Stimulated activated naive CD4-positive, alpha-beta T cell (primary cell): Measurements from ENCODE around the gene CC2D1A.

ENCODE experiments used
- DNase-seq, 6 experiments: peaks; one replicate each; lab custom pipeline; 2025; lab: John Stamatoyannopoulos, UW

Gene CC2D1A

GRCh38 chr19:13905634-13906520, at the start of gene CC2D1A, which contains the start of gene BRME1:
TSS of gene CC2D1A (plus strand) at chr19:13906201. CDS start at chr19:13906442, 241 bp downstream.
TSS of gene BRME1 (minus strand) at chr19:13906117. CDS start at chr19:13904892, 1,225 bp downstream.
- DNase-seq, result peak; percentile 79 to 91 (median 90)

GRCh38 chr19:13856497-13856896, 49.5 kb upstream of the CC2D1A start:
- DNase-seq, result no peak

DNA sequence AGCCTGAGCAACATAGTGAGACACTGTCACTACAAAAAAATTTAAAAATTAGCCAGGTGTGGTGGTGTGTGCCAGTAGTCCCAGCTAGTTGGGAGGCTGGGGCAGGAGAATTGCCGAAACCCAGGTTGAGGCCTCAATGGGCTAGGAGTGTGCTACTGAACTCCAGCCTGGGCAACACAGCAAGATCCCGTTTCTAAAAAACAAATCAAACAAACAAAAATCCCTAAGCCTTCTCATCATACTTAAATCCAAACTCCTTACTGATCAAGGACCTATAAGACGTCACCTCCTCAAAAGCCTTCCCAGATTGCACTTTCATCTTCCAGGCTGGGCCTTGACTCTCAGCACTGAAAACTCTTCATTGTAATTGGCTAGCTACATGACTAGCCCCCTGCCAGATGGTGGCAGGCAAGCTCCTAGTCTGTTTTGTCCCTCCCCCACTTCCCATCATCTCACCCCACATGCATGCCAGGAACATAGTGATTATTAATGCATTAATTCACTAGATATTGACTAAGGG, 46.6 kb upstream of the CC2D1A start:
- DNase-seq, result no peak

GRCh38 chr19:13860679-13861391, 45.2 kb upstream of the CC2D1A start:
- no peak for DNase-seq

- DNase-seq, result no peak
Observed at GRCh38 chr19:13861392-13861713, 44.6 kb upstream of the CC2D1A start.

DNA sequence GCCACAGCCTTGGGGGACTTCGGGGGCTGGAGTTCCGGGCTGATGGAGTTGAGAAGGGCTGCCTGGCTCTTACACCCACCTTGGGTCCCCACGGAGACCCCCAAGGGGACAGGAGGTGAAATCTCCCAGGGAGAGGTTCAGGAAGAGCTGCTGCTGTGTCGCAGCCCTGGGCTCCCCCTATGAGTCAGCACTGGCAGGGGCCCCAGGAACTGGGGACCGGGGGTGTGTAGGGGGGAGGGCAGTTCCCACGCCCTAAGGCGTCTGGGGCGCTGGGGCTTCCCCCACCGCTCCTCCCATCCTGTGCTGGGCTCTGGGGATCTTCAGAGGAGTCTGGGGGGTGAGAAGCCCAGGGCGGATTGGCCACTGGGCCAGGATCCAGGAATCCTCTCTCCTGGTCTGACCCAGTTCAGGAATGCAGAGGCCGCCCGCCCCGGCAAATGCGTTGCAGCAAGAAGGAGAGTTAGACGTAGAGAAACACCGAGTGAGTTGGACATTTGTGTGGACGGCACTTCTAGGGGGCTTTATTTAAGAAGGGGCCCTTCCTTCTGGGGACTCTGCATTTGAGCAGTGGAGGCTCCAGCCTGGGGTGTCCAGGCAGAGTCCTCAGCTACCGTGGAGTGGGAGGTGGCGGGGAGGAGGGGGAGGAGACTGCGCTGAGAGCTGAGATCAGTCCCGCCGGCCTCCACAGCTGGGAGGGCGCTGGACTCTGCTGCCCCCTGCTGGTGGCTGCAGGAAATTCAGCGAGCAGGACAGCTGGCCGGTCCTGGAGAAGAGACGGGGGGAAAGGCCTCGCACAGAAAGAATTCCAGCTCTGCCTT, 44.1 kb upstream of the CC2D1A start:
- DNase-seq, result peak; percentile 68 to 88 (median 82)

DNA sequence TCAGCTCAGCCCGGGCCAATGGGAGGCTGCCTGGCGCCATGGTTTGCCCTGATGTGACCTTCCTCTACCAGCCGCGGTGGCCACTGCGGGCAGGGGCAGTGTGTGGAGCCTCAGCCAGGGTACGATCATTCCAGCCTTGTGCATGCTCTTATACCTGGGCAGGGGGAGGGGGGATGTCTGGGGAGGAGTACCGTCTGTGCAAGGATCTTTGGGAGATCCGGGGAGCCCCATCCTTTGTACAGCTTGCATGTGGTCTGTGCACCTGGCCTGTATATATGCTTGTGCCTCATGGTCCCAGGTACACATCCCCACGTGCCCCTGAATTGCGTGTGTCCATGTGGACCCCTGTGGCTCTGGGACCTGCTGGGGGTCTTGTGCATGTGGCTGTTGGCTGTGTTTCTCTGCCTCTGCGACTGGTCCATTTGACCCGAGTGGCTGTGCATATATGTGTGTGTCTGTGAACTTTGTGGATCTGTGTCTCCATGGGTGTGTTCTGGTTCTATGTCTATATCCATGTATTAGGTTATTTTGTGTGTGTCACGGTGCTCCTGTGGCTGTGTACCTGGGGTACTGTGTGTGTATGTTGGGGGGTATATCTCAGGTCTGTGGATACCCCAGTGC, 41.8 kb upstream of the CC2D1A start:
- DNase-seq, result peak in 1 of 6 experiments; percentile 22

- DNase-seq, result peak in 1 of 6 experiments; percentile 15
Observed at GRCh38 chr19:13864667-13865570, 41.1 kb upstream of the CC2D1A start.

GRCh38 chr19:13865571-13866462, 40.2 kb upstream of the CC2D1A start:
- no peak for DNase-seq

DNA sequence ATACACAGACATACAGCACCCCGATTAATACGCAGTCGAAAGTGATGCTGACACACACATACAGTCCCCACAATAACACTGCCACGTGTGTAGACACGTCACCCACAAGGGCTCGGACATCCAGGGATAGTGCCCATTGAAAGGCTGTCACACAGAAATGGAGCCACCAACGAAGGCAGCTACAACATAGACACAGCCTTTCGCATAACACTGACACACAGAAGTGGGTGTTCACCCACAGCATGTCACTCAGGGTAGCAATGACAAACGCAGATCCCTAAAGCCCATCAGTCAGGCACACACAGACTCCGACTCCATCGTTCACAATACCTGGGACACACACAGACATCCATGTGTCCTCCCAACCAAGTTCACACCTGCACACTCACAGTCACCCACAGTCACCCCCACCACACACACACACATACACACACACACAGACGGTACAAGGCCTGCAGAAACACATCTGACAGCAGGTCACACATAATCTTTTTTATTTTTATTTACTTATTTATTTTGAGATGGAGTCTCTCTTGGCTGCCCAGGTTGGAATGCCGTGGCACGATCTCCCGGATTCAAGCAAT, 39.4 kb upstream of the CC2D1A start:
- peak in 1 of 6 experiments; percentile 6 for DNase-seq

DNA sequence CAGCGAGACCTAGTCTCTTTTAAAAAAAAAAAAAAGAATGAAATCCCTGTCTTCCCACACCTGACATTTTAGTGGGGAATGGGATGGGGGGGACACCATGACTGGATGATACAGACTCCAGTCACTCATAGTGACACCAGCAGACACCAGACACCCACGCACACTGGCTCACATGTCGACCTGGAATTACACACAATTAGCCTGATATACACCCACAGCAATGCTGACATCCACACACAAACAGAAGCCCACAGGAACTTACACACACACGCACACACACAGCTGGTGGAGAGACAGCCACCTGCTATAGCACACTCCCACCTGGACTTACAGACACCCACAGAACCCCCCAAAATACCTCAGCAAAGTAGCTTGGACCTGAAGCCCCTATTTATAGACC, 37.3 kb upstream of the CC2D1A start:
- no peak for DNase-seq

GRCh38 chr19:13869281-13869680, 36.7 kb upstream of the CC2D1A start:
- DNase-seq, result no peak

- no peak for DNase-seq
Observed at GRCh38 chr19:13870873-13871272, 35.1 kb upstream of the CC2D1A start.

- DNase-seq, result no peak
Observed at GRCh38 chr19:13872339-13872694, 33.7 kb upstream of the CC2D1A start.

DNA sequence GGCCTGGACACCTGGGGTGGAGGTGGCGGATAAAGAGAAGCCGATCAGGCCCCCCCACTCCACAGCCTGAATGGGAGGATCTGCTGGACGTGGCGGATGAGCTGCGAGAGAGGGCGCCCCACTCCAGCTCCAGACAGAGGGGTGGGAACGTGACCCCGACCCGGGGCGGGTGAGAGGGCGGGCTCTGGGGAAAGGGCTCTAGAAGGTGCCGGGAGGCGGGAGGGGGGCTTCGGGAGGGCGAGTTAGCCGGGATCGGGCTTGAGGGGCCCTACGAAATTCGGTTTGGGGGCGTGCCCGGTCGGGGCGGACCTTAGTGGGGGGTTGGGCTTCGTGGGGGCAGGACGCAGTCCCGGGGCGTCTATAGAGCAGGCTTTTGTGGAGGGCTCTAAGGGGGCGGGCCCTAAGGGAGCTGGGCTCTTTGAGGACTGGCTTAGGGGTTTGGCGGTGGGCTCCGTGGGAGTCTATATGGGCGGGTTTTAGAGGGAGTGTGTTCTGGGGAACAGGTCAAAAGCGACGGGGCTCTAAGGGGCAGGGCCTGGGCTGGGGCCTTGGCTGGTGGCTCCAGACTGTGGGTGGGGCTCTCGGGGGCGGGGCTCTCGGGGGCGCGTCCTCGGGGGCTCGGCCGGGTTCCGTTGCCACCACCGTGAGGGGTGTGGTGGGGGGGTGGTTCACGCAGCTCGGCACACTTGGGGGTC, 33.2 kb upstream of the CC2D1A start:
- peak in 4 of 6 experiments; percentile 19 to 43 (median 30) for DNase-seq

GRCh38 chr19:13873834-13874515, 32.0 kb upstream of the CC2D1A start:
- no peak for DNase-seq

DNA sequence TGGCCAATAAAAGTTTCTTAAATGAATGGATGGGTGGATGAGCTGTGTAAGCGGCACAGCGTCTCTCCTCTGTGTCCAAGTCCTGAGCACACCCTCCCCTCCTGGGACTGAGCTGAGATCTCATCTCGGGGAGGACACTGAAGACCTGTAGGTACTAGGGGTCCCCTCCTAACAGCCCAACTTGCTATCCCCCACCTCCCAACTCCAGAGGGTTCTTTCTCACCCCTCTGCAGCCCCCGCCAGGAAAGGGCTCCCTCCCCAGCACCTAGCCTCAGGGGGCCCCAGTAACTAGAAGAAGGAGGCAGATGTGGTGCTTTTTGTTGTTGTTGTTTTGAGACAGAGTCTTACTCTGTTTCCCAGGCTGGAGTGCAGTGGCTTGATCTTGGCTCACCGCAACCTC, 30.2 kb upstream of the CC2D1A start:
- DNase-seq, result no peak

DNA sequence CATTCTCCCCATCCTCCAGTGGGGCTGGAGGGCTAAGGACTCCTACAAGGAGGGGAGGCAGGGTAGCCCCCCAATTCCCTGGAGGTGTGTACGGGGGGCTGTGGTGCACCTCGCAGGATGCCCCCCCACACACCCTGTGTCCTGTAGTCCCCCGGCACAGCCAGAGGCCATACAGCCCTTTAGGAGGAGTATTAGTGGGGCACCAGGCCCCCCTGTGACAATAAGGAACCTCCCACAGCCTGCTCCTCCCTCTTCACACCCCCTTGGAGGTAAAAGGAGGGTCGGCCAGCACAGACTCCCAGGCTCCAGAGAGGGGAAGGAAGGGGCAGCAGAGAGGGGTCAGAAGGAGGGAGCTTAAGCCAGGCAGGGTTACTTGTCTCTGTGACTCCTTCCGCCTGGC, 29.2 kb upstream of the CC2D1A start, which contains the start of gene NANOS3:
Gene NANOS3 (plus strand): TSS at position 301 of the 400 bp plus-strand sequence. CDS start 115 bp downstream, outside the sequence.
- no peak for DNase-seq
